Activated T-cell treated with anti-CD3 and anti-CD28 coated beads, Interleukin-2, amount 50 U/mL, for 4 hours (primary cell): ENCODE measurements around the gene C10orf90. TPM values are rescaled to one million over a fixed set of nuclear protein-coding genes. Genes with fewer than 3 reads are reported as not detected.

Source experiments
- ATAC-seq, 2 donors: fragments of 200-7000 bp; cut with Tn5 transposase; one replicate each; pipeline ENCODE4 v1.10.0; 2021
- DNase-seq: peaks from one replicate; pipeline ENCODE4 v3.0.0-alpha.2; 2020
- H3K27me3 Mint-ChIP-seq: one replicate; pipeline ENCODE4 v1.8.0; 2021; ENCODE audit warnings: low read depth, mixed read lengths
- H3K36me3 Mint-ChIP-seq: one replicate; pipeline ENCODE4 v1.8.0; 2022; ENCODE audit warnings: mixed read lengths; ENCODE audit not compliant: insufficient read depth
- H3K4me1 Mint-ChIP-seq: one replicate; pipeline ENCODE4 v1.8.0; 2021; ENCODE audit warnings: low read depth, mixed read lengths
- H3K4me3 Mint-ChIP-seq: one replicate; pipeline ENCODE4 v1.8.0; 2021; ENCODE audit warnings: mild to moderate bottlenecking, moderate library complexity, mixed read lengths
- H3K9me3 Mint-ChIP-seq: one replicate; pipeline ENCODE4 v1.8.0; 2021; ENCODE audit warnings: mixed read lengths
- total RNA-seq, 3 donors: library from RNA; stranded (reverse); gene quantifications; one replicate each; pipeline ENCODE4 v1.2.1, GENCODE V29; 2021

C10orf90 gene
- total RNA-seq, 3 donors from 2014 or later, result not detected

- no peak for DNase-seq
- H3K4me3 Mint-ChIP-seq, result no peak overlapping the region
- no peaks in the 10 kb centered on the region for H3K27me3 Mint-ChIP-seq
- no peaks in the 10 kb centered on the region for H3K4me1 Mint-ChIP-seq
- no peaks in the 10 kb centered on the region for H3K36me3 Mint-ChIP-seq
- ATAC-seq, result no peak
- H3K9me3 Mint-ChIP-seq, result no peaks in the 10 kb centered on the region
These were observed 131.9 kb downstream of the C10orf90 start for GRCh38 chr10:126538439-126539135.

GRCh38 chr10:126536656-126537055 is 133.8 kb downstream of the C10orf90 start:
- Mint-ChIP-seq H3K27me3 (no peaks in the 10 kb centered on the region), H3K36me3 (no peaks in the 10 kb centered on the region), H3K9me3 (no peaks in the 10 kb centered on the region), H3K4me1 (no peaks in the 10 kb centered on the region), H3K4me3 (no peak overlapping the region)
- ATAC-seq (no peak), DNase-seq (no peak)

- no peaks in the 10 kb centered on the region for H3K27me3 Mint-ChIP-seq
- no peaks in the 10 kb centered on the region for H3K36me3 Mint-ChIP-seq
- no peaks in the 10 kb centered on the region for H3K4me1 Mint-ChIP-seq
- H3K4me3 Mint-ChIP-seq, result no peak overlapping the region
- H3K9me3 Mint-ChIP-seq, result no peaks in the 10 kb centered on the region
- no peak for ATAC-seq
- DNase-seq, result no peak
These were observed 134.3 kb downstream of the C10orf90 start for GRCh38 chr10:126536148-126536547.

- no peak overlapping the region for H3K4me3 Mint-ChIP-seq
- DNase-seq (no peak), ATAC-seq (no peak)
- no peaks in the 10 kb centered on the region for H3K4me1 Mint-ChIP-seq
- H3K9me3 Mint-ChIP-seq, result no peaks in the 10 kb centered on the region
- no peaks in the 10 kb centered on the region for H3K27me3 Mint-ChIP-seq
- H3K36me3 Mint-ChIP-seq, result no peaks in the 10 kb centered on the region
These were observed 136.8 kb downstream of the C10orf90 start for GRCh38 chr10:126533644-126534043.

GRCh38 chr10:126528315-126528835 is 142.1 kb downstream of the C10orf90 start:
- Mint-ChIP-seq H3K4me3 (no peak overlapping the region), H3K36me3 (no peaks in the 10 kb centered on the region), H3K4me1 (no peaks in the 10 kb centered on the region), H3K9me3 (no peaks in the 10 kb centered on the region), H3K27me3 (peaks cover 2% of the 10 kb centered on the region)
- ATAC-seq (no peak), DNase-seq (no peak)

- H3K4me3 Mint-ChIP-seq, result no peak overlapping the region
- DNase-seq, result no peak
- no peaks in the 10 kb centered on the region for H3K9me3 Mint-ChIP-seq
- peaks cover 2% of the 10 kb centered on the region for H3K27me3 Mint-ChIP-seq
- no peaks in the 10 kb centered on the region for H3K4me1 Mint-ChIP-seq
- H3K36me3 Mint-ChIP-seq, result no peaks in the 10 kb centered on the region
- ATAC-seq, result no peak
These were observed 142.7 kb downstream of the C10orf90 start for GRCh38 chr10:126527645-126528314.

GRCh38 chr10:126525326-126525725 is 145.2 kb downstream of the C10orf90 start:
- Mint-ChIP-seq H3K27me3 (peaks cover 2% of the 10 kb centered on the region), H3K9me3 (no peaks in the 10 kb centered on the region), H3K36me3 (no peaks in the 10 kb centered on the region), H3K4me1 (no peaks in the 10 kb centered on the region), H3K4me3 (no peak overlapping the region)
- DNase-seq (no peak), ATAC-seq (no peak)

- no peak for ATAC-seq
These were observed 146.0 kb downstream of the C10orf90 start for GRCh38 chr10:126524526-126524925.

GRCh38 chr10:126523071-126523470 is 147.4 kb downstream of the C10orf90 start:
- Mint-ChIP-seq H3K36me3 (no peaks in the 10 kb centered on the region), H3K4me1 (no peaks in the 10 kb centered on the region), H3K4me3 (no peak overlapping the region), H3K27me3 (peaks cover 1% of the 10 kb centered on the region), H3K9me3 (no peaks in the 10 kb centered on the region)
- DNase-seq (no peak), ATAC-seq (no peak)

More at GRCh38 chr10:126524526-126524925, 146.0 kb downstream of the C10orf90 start:
- peaks cover 2% of the 10 kb centered on the region for H3K27me3 Mint-ChIP-seq
- H3K4me3 Mint-ChIP-seq, result no peak overlapping the region
- no peaks in the 10 kb centered on the region for H3K4me1 Mint-ChIP-seq
- no peaks in the 10 kb centered on the region for H3K36me3 Mint-ChIP-seq
- DNase-seq, result no peak
- H3K9me3 Mint-ChIP-seq, result no peaks in the 10 kb centered on the region

- no peaks in the 10 kb centered on the region for H3K4me1 Mint-ChIP-seq
- DNase-seq, result no peak
- H3K9me3 Mint-ChIP-seq, result no peaks in the 10 kb centered on the region
- H3K36me3 Mint-ChIP-seq, result no peaks in the 10 kb centered on the region
- H3K4me3 Mint-ChIP-seq, result no peak overlapping the region
- no peaks in the 10 kb centered on the region for H3K27me3 Mint-ChIP-seq
- no peak for ATAC-seq
These were observed 149.1 kb downstream of the C10orf90 start for GRCh38 chr10:126521399-126521798.

GRCh38 chr10:126520751-126521317 is 149.7 kb downstream of the C10orf90 start:
- Mint-ChIP-seq H3K27me3 (no peaks in the 10 kb centered on the region), H3K9me3 (no peaks in the 10 kb centered on the region), H3K4me1 (no peaks in the 10 kb centered on the region), H3K4me3 (no peak overlapping the region), H3K36me3 (no peaks in the 10 kb centered on the region)
- DNase-seq (no peak), ATAC-seq (no peak)

GRCh38 chr10:126519992-126520391 is 150.5 kb downstream of the C10orf90 start:
- no peaks in the 10 kb centered on the region for H3K4me1 Mint-ChIP-seq
- no peaks in the 10 kb centered on the region for H3K9me3 Mint-ChIP-seq
- H3K27me3 Mint-ChIP-seq, result no peaks in the 10 kb centered on the region
- ATAC-seq, result no peak
- no peaks in the 10 kb centered on the region for H3K36me3 Mint-ChIP-seq
- DNase-seq, result no peak
- no peak overlapping the region for H3K4me3 Mint-ChIP-seq

- Mint-ChIP-seq H3K4me3 (no peak overlapping the region), H3K4me1 (no peaks in the 10 kb centered on the region), H3K27me3 (no peaks in the 10 kb centered on the region), H3K36me3 (no peaks in the 10 kb centered on the region), H3K9me3 (no peaks in the 10 kb centered on the region)
- ATAC-seq, result no peak
- no peak for DNase-seq
These were observed 151.3 kb downstream of the C10orf90 start for GRCh38 chr10:126519185-126519584.

- no peak for ATAC-seq
- no peaks in the 10 kb centered on the region for H3K9me3 Mint-ChIP-seq
- no peaks in the 10 kb centered on the region for H3K27me3 Mint-ChIP-seq
- H3K4me3 Mint-ChIP-seq, result no peak overlapping the region
- no peaks in the 10 kb centered on the region for H3K4me1 Mint-ChIP-seq
- H3K36me3 Mint-ChIP-seq, result no peaks in the 10 kb centered on the region
- DNase-seq, result no peak
These were observed 152.0 kb downstream of the C10orf90 start for GRCh38 chr10:126518218-126519080.
